Measurements from ENCODE around the gene SMG6.
A peak's percentile ranks its signal among the peaks of the same experiment; 100 is the strongest.

SMG6 gene

DNA sequence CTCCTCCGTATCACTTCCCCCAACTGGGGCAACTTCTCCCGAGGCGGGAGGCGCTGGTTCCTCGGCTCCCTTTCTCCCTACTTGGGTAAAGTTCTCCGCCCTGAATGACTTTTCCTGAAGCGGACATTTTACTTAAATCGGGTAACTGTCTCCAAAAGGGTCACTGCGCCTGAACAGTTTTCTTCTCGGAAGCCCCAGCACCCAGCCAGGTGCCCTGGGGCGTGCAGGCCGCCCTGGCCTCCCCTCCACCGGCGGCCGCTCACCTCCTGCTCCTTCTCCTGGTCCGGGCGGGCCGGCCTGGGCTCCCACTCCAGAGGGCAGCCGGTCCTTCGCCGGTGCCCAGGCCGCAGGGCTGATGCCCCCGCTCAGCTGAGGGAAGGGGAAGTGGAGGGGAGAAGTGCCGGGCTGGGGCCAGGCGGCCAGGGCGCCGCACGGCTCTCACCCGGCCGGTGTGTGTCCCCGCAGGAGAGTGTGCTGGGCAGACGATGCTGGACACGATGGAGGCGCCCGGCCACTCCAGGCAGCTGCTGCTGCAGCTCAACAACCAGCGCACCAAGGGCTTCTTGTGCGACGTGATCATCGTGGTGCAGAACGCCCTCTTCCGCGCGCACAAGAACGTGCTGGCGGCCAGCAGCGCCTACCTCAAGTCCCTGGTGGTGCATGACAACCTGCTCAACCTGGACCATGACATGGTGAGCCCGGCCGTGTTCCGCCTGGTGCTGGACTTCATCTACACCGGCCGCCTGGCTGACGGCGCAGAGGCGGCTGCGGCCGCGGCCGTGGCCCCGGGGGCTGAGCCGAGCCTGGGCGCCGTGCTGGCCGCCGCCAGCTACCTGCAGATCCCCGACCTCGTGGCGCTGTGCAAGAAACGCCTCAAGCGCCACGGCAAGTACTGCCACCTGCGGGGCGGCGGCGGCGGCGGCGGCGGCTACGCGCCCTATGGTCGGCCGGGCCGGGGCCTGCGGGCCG lies 247.1 kb downstream of the SMG6 start:
- DNase-seq = no peak

DNA sequence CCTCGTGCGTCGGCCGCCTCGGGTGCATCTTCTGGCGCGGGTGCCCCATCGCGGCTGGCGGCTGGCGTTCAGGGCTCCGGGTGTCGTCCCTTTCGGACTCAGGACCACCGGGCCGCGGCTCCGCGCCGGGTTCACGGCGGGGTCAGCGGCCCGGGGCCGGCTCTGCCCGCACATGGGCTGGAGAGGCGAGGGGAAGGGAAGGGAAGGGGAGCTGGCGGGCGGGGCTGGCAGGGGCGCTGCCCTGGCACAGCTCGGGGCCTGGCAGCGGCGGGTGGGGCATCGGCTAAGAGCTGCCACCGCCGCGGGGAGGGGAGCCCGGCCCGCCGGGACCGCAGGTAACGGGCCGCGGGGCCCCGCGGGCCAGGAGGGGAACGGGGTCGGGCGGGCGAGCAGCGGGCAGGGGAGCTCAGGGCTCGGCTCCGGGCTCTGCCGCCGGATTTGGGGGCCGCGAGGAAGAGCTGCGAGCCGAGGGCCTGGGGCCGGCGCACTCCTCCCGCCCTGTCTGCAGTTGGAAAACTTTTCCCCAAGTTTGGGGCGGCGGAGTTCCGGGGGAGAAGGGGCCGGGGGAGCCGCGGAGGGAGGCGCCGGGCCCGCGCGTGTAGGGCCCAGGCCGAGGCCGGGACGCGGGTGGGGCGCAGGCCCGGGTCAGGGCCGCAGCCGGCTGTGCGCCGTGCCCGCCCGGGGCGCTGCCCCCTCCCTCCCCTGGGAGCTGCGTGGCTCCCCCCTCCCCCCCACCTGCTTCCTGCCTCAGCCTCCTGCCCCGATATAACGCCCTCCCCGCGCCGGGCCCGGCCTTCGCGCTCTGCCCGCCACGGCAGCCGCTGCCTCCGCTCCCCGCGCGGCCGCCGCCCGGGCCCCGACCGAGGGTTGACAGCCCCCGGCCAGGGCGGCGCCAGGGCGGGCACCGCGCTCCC lies 248.0 kb downstream of the SMG6 start:
- DNase-seq = no peak

DNA sequence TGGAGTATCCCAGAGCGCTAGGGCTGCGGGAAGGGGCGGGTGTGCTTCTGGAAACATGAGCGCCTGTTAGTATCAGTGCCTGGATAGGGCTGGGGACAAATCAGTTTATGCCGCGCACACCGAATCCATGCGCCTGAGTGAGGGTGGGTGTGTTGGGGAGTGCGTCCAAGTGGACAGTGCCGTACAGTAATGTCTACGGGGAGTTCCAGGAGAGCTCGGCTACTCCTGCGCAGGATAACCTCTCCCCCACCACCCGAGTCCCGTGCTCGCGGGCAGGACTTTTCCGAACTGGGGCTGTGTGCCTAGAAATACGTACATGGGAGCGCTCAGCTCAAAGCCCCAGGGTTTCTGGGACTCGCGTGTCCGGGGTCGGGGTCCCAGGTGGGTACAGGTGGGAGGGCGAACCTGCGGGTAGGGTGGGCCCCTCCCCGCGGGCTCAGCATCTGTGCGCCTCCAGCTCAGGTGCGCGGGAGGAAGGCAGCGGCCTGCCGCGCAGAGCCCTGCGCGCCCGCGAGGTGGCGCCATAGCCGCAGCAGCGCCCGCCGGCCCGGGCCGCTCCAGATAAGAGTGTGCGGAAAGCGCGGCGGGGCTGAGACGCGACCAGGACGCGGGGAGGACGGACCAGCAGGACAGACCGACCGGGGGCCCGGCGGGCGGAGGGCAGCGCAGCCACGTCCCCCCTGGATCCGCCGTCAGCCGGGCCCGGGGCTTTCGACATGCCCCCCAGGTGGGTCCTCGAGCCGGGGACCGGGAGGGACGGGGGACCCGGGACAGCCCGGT lies 248.9 kb downstream of the SMG6 start, which contains the start of gene HIC1:
Gene HIC1, plus strand, starts transcription at position 592 of the 780 bp plus-strand sequence. CDS start 1,588 bp downstream, outside the sequence.
- peak; percentile 37 for DNase-seq

DNA sequence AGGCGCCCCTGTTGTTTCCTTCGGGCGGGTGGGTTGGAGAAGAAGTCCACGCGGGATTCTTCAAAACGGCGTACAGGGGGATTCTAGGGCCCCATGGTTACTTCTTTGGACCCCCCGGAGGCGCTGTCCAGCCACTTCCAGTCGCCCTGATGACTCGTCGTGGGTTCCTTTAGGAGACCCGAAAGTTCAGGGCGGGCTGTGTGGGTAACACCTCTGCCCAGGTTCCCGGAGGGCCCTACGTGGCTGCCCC lies 249.4 kb downstream of the SMG6 start:
- no peak for DNase-seq

DNA sequence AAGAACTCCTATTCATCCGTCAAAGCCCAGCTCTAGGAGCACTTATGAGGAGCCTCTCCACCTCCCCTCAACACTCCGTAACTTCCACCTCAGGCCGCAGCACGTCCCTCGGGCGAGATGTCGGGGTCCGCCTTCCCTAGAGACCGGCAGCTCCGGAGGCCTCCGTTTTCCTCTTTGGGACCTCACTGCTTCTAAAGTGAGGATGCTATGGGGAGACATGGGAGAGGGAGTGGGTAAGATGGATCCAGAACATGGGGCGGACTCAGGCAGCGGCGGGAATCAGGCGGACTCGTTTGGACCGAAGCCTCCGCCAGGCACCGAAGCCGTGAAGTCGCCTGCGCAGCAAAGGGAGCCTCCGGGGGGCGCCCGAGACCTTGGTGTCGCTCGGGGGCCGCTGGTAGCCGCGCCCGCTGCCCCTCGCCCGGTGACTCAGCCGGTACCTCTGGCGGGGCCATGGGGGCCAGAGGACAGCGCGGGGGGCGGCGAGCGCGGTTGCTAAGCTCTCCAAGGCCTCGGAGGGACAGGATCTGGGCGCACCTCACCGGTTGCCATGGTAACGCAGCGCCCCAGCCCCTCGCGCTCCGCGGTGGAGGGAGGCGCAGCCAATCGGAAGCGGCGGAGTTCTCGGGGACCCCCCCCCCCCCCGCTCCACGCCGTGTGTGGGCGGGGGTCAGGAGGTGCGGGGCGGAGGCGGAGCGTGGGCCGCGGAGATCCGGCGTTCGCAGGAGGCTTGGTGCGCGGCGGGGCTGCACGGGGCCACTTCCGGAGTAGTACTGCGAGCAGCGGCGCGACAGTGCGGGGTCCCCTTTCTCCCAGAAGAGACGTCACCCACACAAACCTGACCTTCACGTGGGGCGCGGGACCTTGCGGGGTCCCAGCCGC lies 250.0 kb downstream of the SMG6 start:
- DNase-seq = peak; percentile 54

DNA sequence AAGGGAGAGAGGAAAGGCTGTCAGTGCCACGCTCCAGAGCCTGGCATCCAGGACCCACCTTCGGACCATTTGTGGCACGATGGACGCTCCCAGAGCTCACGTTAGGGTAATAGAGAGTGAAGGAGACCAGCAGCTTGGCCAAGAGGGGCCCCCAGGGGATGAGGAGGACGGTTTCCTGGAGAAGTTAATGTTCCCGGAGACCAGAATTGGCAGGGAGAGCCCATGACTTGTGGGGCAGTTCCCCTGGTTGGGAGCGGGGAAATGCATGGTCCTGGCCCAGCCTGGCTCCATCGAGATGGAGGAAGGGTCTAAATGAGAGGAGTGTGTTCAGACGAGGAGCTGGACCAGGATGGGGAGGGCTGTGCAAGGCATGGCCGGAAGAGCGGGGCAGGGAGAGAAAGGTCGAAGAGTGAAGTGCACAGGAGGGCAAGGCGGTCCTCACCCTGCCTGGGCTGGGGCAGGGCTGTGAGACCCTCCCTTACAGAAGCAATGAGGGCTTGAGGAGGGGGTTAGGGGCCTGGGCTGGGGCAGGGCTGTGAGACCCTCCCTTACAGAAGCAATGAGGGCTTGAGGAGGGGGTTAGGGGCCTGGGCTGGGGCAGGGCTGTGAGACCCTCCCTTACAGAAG lies 251.5 kb downstream of the SMG6 start:
- DNase-seq = no peak

DNA sequence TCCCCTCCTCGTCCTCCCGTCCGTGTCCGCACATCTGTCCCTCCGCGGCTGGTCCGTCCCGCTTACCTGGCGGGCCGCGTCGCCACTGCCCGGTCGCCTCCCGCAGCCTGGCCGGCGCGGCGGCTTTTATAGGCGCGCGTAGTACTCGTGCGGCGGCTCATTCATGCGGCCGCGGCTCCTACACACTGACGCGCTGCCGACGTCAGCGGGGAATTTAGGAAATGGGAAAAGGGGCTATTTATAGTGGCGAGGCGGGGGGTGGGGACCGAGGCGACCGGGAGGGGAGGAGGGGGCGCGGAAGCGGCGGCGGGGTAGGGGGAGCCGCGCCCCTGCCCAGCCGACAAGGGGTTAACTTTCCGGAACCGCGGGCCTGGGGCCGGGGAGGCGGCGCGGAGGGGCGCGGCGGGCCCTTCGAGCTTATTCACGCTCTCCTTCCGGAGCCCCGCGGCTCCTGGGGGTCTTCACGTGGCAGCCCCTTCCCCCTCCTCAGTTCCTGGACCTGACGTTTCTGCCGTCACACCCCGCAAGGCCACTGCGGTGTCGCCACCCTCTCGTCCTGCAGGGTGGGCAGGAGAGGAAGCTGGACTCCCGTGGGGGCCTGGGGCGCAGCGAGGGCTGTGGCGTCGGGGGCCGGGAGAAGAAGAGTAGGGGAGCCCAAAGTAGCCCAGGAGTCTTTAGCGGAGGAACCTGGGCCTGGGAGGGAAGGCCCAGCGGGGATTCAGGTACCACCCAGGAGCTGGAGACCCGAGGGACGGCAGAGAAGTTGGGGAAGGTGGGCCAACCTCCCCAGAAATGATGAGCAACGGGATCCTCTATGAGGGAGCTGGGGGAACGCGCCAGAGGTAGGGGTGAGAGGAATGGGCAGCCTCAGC lies 252.3 kb downstream of the SMG6 start:
- DNase-seq = peak; percentile 30

DNA sequence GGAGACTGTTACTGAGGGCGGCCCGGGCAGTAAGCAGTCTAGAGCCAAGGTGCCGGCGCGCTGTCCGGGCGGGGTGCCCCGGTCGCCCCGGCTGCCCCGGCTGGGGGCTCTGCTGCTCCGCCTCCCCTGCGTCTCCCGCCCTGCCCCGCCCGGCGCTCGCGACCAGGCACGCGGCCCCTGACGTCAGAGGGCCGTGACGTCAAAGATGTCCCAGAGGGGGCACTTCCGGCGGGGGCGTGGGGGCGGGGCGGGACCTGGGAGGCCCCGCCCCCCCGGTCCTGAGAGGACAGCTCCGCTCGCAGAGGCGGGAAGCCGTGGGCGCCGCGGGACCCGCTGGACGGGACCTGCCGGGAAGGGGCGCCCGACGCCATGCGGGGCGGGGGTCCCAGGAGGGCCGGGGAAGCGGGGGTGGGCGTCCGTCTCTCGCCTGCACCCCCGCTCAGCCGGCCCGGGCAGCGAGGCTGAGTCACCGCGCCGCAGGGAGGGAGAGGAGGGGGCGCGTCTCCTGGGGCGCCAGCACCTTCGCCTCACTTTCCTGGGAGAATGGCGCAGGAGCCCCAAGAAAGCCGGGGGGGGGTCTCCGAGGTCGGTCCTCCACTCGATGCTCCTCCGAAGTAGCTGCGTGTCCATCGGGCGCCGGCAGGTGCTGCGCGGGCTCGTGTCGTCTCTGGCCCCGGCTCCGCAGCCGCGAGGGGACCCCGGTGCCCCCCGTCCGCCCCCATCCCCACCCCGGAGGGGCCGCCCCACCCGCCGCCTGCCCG lies 253.1 kb downstream of the SMG6 start:
- peak; percentile 74 for DNase-seq

DNA sequence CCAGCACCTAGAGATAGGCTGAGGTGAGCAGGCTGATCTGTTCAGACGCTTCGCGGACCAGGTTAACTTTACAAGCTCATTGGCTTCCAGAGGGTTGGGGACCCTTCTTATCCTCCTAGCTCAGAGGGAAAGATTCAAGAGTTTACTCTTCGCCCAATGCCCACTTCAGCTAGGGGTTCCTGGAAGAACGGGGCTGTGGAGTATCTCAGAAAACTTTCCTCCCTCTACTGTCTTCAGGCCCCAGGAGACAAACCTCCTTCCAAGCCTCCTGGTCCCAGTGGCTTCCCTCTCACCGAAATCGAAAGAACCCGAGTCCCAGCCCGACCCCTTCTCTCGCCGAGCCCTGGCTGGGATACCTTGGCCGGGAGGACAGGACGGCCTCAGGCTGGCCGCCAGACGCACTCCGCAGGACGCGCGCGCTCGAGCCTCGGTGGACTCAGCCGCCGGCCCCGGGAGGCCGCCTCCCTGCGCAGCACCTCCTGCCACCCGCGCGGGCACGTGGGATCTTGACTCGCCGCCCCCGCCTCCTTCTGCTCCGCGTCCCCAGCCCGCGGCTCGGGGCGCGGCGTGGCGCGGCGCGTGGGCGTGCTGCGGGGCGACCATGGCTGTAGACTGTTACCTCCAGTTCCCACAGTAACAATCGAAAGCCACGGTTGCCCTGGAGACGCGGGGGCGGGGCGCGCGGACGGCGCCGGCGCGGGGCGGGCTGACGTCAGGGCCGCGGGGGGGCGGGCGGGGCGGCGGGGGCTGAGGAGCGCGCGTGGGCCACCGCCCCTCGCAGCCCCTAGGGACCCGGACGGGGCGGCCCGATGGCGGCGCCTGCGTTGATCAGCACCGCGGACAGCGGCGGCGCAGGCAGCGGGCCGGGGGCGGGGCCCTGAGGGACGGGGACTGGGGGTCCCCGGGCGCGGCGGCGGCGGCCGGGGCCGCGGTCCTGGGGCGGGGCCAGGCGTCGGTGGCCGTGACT lies 254.0 kb downstream of the SMG6 start:
- peak; percentile 80 for DNase-seq

DNA sequence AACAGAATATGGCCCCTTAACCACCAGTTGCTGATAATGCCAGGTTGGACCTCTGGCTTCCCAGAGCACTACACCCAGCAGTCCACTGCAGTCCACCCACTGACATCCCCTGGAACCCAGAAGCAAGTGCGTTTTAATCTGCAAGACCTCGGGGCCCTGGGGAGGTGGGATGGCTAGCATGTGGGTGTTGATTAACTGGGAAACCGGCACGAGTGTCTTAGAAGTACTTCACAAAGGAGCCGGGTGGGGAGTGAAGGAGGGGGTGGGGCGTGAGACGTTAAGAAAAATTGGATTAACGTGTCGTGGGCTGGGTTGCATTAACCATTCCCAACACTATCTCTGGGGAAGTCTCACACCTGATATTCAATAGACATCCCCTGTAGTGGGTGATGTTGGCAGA lies 254.8 kb downstream of the SMG6 start:
- DNase-seq = no peak

DNA sequence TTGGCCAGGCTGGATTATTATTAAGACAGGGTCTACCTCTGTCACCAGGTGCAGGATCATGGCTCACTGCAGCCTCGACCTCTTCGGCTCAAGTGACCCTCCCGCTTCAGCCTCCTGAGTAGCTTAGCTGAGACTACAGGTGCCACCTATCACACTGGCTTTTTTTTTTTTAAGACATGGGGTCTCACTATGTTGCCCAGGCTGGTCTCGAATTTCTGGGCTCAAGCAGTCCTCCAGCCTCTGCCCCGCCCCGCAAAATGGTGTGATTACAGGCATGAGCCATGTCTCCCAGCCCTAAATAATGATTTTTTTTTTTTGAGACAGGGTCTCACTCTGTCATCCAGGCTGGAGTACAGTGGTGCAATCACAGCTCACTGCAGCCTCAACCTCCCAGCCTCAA lies 256.0 kb downstream of the SMG6 start:
- DNase-seq = no peak

DNA sequence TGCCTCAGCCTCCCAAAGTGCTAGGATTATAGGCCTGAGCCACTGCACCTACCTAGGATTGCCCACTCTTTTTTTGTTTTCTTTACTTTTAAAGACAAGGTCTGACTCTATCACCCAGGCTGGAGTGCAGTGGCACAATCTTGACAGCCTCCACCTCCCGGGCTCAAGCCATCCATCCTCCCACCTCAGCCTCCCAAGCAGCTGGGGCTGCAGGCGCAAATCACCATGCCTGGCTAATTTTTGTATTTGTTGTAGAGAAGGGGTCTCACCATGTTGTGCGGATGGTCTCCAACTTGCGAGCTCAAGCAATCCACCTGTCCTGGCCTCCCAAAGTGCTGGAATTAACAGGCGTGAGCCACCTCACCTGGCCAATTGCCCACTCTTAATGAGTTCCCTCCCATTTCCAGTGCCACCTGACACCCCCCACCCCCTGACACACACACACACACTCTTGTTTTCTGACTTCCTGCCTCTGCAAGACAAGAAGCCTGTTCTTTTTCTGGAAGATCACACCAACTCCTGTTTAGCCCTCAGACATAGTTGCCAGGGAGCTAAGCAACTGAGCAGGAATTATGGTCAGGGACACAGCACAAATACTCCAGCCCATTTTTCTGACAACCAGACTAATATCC lies 259.2 kb downstream of the SMG6 start:
- DNase-seq = no peak

DNA sequence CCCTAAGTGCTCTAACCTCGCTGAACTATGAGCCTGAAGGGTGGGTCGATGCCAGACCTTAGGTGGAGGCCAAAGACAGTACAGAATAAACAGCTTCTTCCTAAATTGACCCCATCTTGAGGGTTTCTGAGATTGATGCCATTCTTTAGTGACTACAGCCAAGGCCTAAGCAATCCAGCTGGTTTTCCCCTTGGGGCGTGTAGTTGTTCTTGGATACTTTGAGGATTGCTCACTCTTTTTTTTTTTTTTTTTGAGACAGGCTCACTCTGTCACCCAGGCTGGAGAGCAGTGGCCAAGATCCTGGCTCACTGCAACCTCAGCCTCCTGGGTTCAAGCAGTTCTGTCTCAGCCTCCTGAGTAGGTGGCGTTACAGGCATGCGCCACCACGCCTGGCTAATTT lies 259.8 kb downstream of the SMG6 start:
- no peak for DNase-seq

DNA sequence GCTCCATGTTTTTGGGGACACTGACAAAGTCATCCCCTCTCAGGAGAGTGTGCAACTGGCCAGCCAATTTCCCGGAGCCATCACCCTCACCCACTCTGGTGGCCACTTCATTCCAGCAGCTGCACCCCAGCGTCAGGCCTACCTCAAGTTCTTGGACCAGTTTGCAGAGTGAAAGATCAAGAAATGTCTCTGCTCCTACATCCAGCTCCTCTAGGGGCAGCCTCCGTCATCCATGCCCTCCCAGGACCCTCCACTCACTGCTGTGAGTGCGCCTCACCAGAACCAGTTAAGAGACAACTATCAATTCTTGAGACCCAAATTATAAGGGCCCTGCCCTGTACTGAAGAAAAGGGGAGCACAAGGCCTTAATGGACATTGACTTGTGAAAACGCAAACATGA lies 260.7 kb downstream of the SMG6 start:
- DNase-seq = no peak

DNA sequence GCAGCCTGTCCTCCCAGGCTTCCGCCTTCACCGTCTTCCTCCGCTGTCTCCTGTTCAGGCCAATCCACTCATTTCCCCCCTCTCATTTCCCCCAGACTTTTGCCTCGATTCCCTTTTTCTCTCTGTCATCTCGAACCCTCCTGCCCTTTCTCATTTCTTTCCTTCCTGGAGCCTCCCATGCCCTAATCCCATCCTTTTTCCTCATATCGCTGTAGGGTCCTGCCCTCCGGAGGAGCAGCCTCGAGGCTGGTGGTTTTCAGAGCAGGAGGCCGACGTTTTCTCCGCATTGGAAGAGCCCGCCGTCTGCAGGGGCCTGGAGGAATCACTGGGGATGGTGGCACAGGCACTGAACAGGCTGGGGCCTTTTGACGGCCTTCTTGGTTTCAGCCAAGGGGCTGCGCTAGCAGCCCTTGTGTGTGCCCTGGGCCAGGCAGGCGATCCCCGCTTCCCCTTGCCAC lies 261.2 kb downstream of the SMG6 start:
- no peak for DNase-seq

DNA sequence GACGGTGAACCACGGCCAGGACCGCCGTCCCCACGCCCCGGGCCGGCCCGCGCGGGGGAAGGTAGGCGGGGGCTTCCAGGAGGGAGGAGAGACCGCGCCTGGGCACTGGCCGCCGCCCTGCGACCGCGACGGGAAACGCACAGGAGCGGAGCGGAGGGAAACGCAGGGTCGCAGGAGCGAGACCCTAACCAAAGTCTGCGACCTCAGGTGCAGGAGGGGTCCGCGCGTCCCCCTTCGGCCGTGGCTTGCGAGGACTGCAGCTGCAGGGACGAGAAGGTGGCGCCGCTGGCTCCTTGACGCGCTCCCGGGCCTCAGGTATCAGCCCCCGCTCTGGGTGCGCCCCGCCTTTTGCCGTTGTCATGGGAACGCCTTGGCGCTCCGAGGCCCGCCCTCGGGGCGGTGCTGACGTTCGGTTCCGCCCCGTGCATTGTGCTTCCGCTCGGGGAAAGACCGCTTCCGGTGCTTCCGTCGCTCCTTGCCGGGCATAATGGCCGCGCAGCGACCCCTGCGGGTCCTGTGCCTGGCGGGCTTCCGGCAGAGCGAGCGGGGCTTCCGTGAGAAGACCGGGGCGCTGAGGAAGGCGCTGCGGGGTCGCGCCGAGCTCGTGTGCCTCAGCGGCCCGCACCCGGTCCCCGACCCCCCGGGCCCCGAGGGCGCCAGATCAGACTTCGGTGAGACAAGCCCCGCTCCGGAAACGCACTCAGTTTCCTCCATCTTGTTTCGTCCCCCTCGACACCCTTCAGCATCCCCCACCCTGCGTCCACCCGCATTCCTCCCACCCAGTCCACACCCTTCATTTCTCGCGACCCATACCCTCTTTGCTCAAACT lies 261.8 kb downstream of the SMG6 start, which contains the start of gene OVCA2:
Gene OVCA2, plus strand, starts transcription at position 462 of the 829 bp plus-strand sequence. Its CDS starts 26 bp downstream, at position 488.
- DNase-seq = peak; percentile 95

Data from NCI-H1436 (cell line).